ENCODE results near the gene EVX2. TPM values are rescaled to one million over a fixed set of nuclear protein-coding genes. Genes with fewer than 3 reads are reported as not detected.
A peak's percentile ranks its signal among the peaks of the same experiment; 100 is the strongest.

EVX2 gene
- total RNA-seq, 4 donors from 2014 or later: not detected

DNA sequence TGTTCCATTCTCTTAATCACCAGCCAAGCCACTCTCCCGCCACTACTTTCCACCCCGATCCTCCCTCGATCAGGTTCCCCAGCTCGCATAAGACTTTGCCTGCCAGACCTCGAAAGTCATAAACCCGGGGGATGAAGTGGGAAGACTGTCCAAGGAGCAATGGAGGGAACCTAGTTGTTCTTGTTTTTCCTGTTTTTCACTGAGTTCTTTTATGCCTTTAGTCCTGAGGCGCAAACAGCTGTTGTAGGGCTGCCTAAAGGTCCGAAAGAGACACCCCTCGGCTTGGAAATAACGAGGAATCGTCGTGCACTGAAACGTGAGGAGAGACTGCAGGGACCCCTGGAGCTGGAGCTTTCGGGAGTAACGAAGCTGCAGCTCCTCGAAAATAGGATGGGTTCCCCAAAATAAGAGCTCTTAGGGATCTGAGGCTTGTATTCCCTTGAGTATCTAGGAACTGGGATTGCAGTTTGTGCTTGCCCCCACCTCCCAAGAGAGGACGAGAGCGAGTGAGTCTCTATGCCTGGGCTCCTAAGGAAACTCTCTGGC, 14.1 kb upstream of the EVX2 start:
- Histone ChIP-seq H3K36me3 (no peaks in the 10 kb centered on the region), H3K4me3 (peak overlapping the region in 2 of 4 donors; percentile 30 to 60), H3K4me1 (peaks cover 8 to 33% (median 26%) of the 10 kb centered on the region in 4 donors), H3K27me3 (peaks cover 100% of the 10 kb centered on the region), H3K9me3 (no peaks in the 10 kb centered on the region), H3K27ac (no peak overlapping the region)
- in situ Hi-C loops (cut with MboI; ENCODE audit: low pct_ligation_motif_present in 1 of 4, low pct_unique_long_range_greater_than_20kb in 1 of 4, low sequenced_read_pairs in 3 of 4) (loop anchor here in 3 of 4 donors (10.0 to 25.0 kb wide), 4 partner anchors 411 to 736 kb away; no protein-coding TSS in a partner anchor), intact Hi-C loops (cut with DNase I; ENCODE audit: low total_unique reads) (no loop called here)
- TF ChIP-seq EP300 (IDR thresholded peaks at IDR 0.05; ENCODE audit: low read depth): no peak
- TF ChIP-seq, protein P1, sequence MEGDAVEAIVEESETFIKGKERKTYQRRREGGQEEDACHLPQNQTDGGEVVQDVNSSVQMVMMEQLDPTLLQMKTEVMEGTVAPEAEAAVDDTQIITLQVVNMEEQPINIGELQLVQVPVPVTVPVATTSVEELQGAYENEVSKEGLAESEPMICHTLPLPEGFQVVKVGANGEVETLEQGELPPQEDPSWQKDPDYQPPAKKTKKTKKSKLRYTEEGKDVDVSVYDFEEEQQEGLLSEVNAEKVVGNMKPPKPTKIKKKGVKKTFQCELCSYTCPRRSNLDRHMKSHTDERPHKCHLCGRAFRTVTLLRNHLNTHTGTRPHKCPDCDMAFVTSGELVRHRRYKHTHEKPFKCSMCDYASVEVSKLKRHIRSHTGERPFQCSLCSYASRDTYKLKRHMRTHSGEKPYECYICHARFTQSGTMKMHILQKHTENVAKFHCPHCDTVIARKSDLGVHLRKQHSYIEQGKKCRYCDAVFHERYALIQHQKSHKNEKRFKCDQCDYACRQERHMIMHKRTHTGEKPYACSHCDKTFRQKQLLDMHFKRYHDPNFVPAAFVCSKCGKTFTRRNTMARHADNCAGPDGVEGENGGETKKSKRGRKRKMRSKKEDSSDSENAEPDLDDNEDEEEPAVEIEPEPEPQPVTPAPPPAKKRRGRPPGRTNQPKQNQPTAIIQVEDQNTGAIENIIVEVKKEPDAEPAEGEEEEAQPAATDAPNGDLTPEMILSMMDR (IDR thresholded peaks at IDR 0.05): peak in 2 of 5 experiments; percentile 2 to 20
- DNase-seq: no peak
- WGBS, 2 donors (ENCODE audit: low coverage in 1 of 2): 0 to 4% methylated on average over 6 to 18 of the region's 18 CpGs

DNA sequence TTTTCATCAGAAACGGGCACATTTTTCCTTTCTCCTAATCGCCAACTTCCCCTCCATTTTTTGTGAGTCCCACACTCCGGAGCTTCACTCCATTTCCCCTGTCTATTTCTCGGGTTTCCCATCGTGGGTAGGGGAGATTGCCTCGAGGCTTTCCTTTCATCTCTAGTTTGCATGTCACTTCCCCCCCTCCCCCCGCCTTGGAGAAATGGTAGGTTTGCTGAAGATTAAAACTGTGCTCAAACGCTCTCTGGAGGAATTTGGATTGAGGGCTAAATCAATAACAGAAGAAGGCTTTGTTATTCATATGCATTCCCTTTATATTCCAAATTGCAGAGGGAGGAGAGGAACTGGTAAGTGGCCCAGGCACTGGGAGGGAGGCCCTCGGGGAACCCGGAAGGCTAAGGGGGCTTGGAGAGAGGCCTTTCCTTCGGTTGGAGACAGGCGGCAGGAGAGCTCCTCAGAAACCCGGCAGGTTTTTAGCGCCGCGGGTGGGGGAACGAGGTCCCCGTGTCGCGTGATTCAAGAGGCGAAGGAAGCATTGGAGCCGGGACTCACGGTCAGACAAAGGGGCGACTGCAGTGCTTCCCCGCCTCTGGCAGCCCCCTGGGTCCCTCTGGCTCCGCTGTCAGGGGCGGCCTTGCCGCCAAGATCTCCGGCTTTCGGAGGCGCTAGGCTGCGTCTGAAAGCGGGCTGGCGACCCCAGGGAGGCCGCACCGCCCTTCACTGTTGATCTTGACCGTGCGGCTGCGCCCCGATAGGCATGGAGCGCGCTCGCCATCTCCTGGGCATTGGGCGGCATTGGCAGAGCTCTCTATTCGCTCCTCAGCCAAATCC, 13.4 kb upstream of the EVX2 start:
- H3K27ac ChIP-seq: no peak overlapping the region
- in situ Hi-C loops (cut with MboI; ENCODE audit: low pct_ligation_motif_present in 1 of 4, low pct_unique_long_range_greater_than_20kb in 1 of 4, low sequenced_read_pairs in 3 of 4): loop anchor here in 3 of 4 donors (10.0 to 25.0 kb wide), 4 partner anchors 410 to 735 kb away; no protein-coding TSS in a partner anchor

DNA sequence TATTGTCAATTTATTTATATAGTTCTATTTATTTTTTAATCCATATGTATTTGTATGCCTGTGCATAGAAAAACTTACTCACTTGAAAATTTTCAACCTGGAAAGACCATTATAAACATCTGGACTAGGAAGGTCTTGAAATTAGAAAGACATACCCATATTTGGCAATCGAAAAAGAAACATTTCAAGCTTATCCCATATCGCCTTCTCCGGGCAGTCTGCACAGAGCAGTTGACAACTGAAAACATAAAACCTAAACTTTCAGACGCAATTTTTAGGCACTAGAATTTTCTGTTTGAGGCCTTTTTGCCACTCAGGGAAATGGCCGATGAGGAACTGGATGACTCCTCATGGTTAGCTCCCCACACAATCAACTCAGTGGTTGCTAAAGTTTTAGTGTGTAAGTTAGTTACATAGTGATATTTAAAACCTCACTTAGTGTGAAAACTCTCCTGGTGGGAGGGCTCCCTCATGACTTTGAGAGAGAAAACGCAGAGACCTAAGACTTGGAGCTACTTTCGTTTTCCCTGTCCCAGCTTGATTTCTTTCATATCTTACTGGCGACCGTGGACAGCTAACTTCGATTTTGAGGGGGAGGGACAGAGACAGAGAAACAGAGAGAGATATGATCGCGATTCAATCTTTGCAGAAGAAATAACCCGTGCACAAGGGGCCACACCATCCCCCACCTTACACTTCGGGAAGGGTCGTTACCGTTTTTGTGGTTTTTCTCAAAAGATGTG, 12.7 kb upstream of the EVX2 start:
- peaks cover 100% of the 10 kb centered on the region for H3K27me3 ChIP-seq
- no peaks in the 10 kb centered on the region for H3K9me3 ChIP-seq
- TF ChIP-seq EP300 (IDR thresholded peaks at IDR 0.05; ENCODE audit: low read depth) (no peak), POLR2AphosphoS5 (IDR thresholded peaks at IDR 0.05) (peak; percentile 20 to 78 (median 66))
- intact Hi-C loops (cut with DNase I; ENCODE audit: low total_unique reads) (no loop called here), in situ Hi-C loops (cut with MboI; ENCODE audit: low pct_ligation_motif_present in 1 of 4, low pct_unique_long_range_greater_than_20kb in 1 of 4, low sequenced_read_pairs in 3 of 4) (loop anchor here in 3 of 4 donors (10.0 to 25.0 kb wide), 4 partner anchors 409 to 734 kb away; no protein-coding TSS in a partner anchor)
- peak overlapping the region in 3 of 4 donors; percentile 30 to 60 (median 30) for H3K4me3 ChIP-seq
- WGBS, 2 donors (ENCODE audit: low coverage in 1 of 2): 14 to 37% methylated on average over 5 to 16 of the region's 16 CpGs
- no peaks in the 10 kb centered on the region for H3K36me3 ChIP-seq
- H3K4me1 ChIP-seq: peaks cover 8 to 41% (median 29%) of the 10 kb centered on the region in 4 donors
- H3K27ac ChIP-seq: no peak overlapping the region
- no peak for DNase-seq

More for the DNA sequence above, 13.4 kb upstream of the EVX2 start:
- peaks cover 8 to 39% (median 29%) of the 10 kb centered on the region in 4 donors for H3K4me1 ChIP-seq
- WGBS, 2 donors (ENCODE audit: low coverage in 1 of 2): 4 to 6% methylated on average over 17 to 41 of the region's 45 CpGs
- peak; percentile 72 for DNase-seq
- peak overlapping the region in 3 of 4 donors; percentile 30 to 60 (median 30) for H3K4me3 ChIP-seq
- H3K9me3 ChIP-seq: no peaks in the 10 kb centered on the region
- H3K36me3 ChIP-seq: no peaks in the 10 kb centered on the region
- no peak for TF ChIP-seq POLR2A (IDR thresholded peaks at IDR 0.05)
- TF ChIP-seq, protein P1 (IDR thresholded peaks at IDR 0.05): peak; percentile 81 to 88 (median 86)
- peak in 1 of 3 donors; percentile 23 for TF ChIP-seq POLR2AphosphoS5 (IDR thresholded peaks at IDR 0.05)
- no peak for TF ChIP-seq EP300 (IDR thresholded peaks at IDR 0.05; ENCODE audit: low read depth)
- peaks cover 100% of the 10 kb centered on the region for H3K27me3 ChIP-seq
- intact Hi-C loops (cut with DNase I; ENCODE audit: low total_unique reads): no loop called here

DNA sequence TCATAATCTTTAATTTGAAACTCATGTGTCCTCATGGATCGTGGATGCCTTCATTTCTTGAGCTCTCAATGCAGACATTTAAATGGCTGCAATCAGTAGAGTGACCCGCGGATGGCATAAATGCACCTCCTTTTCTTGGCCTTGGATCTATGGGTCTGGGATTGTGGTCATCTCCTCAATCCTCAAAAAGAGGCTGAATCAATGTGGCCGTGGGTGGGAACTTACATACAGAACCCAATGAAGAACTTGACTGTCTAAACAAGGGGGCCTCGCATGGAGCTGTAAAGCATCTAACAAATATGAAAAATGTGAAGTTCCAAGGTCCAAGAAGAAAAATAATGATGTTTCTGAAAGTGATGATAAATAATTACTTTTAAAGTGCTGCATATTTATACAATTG, 11.7 kb upstream of the EVX2 start:
- intact Hi-C loops (cut with DNase I; ENCODE audit: low total_unique reads): loop anchor here (2.0 kb wide), 1 partner anchor 405 kb away; no protein-coding TSS in a partner anchor

More for the DNA sequence above, 11.7 kb upstream of the EVX2 start:
- Histone ChIP-seq H3K9me3 (no peaks in the 10 kb centered on the region), H3K4me3 (no peak overlapping the region), H3K4me1 (peaks cover 8 to 41% (median 29%) of the 10 kb centered on the region in 4 donors), H3K36me3 (no peaks in the 10 kb centered on the region), H3K27ac (no peak overlapping the region), H3K27me3 (peaks cover 100% of the 10 kb centered on the region)
- WGBS, 2 donors (ENCODE audit: low coverage in 1 of 2): 36 to 49% methylated on average over 3 to 5 of the region's 5 CpGs
- TF ChIP-seq EP300 (IDR thresholded peaks at IDR 0.05; ENCODE audit: low read depth) (no peak), POLR2A (IDR thresholded peaks at IDR 0.05) (no peak), POLR2AphosphoS5 (IDR thresholded peaks at IDR 0.05) (no peak)
- TF ChIP-seq, protein P1 (IDR thresholded peaks at IDR 0.05): no peak
- in situ Hi-C loops (cut with MboI; ENCODE audit: low pct_ligation_motif_present in 1 of 4, low pct_unique_long_range_greater_than_20kb in 1 of 4, low sequenced_read_pairs in 3 of 4): loop anchor here in 3 of 4 donors (10.0 to 25.0 kb wide), 4 partner anchors 408 to 733 kb away; no protein-coding TSS in a partner anchor
- DNase-seq: no peak
